Fibroblast of mammary gland (primary cell): Measurements from ENCODE around the gene RIMS1.

Source experiments
- DNase-seq: peaks from one replicate; pipeline ENCODE4 v3.0.0-alpha.2; 2010; ENCODE audit warnings: low read depth
- H3K4me3 ChIP-seq: 2 replicates; pipeline ENCODE4 v1.5.1; 2011; ENCODE audit warnings: low read depth, mild to moderate bottlenecking, low read length, moderate library complexity; ENCODE audit not compliant: control insufficient read depth
- TF ChIP-seq, protein P1 (sequence below): conservative IDR thresholded peaks from 2 replicates; pipeline ENCODE4 v1.5.1; 2011; ENCODE audit warnings: low read depth, low read length, inconsistent platforms; ENCODE audit not compliant: control insufficient read depth, insufficient read depth

RIMS1 gene

DNA sequence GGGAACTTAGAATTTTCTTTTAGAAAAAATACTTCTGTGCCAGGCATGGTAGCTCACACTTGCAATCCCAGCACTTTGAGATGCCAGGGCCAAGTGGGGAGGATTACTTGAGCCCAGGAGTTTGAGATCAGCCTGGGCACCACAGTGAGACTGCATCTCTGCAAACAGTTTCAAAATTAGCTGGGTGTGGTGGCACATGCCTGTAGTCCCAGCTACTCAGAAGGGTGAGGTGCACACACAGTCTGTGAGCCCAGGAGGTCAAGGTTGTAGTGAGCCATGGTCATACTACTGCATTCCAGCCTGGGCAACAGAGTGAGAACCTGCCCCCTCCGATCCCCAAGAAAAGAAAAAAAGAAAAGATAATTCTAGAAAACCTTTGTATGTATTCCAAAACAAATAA, 389.5 kb downstream of the RIMS1 start:
- TF ChIP-seq, protein P1, sequence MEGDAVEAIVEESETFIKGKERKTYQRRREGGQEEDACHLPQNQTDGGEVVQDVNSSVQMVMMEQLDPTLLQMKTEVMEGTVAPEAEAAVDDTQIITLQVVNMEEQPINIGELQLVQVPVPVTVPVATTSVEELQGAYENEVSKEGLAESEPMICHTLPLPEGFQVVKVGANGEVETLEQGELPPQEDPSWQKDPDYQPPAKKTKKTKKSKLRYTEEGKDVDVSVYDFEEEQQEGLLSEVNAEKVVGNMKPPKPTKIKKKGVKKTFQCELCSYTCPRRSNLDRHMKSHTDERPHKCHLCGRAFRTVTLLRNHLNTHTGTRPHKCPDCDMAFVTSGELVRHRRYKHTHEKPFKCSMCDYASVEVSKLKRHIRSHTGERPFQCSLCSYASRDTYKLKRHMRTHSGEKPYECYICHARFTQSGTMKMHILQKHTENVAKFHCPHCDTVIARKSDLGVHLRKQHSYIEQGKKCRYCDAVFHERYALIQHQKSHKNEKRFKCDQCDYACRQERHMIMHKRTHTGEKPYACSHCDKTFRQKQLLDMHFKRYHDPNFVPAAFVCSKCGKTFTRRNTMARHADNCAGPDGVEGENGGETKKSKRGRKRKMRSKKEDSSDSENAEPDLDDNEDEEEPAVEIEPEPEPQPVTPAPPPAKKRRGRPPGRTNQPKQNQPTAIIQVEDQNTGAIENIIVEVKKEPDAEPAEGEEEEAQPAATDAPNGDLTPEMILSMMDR: no peak
- no peak overlapping the region for H3K4me3 ChIP-seq
- no peak for DNase-seq

DNA sequence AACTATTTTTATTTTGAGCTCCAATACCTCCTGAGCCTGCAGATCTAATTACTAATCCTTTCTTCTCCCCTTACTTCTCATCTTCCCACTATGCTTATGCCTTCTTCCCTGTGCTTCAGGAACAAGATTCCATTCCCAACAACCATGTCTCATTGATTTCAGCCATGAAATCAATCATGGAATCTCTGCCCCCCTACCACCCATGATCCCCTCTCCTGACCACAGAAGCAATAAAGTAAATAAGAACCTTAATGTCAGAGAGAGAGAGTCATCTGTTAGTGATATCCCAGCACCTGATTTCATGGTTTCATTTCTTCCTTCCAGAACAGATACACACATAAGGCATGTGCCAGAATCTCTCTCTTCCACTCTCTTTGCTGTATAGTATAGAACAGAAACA, 395.9 kb downstream of the RIMS1 start:
- H3K4me3 ChIP-seq: no peak overlapping the region
- no peak for DNase-seq
- TF ChIP-seq, protein P1: no peak

- DNase-seq: no peak
- no peak overlapping the region for H3K4me3 ChIP-seq
- TF ChIP-seq, protein P1: no peak
Observed at GRCh38 chr6:72283571-72283970, 397.2 kb downstream of the RIMS1 start.

- peak; percentile 20 for DNase-seq
- TF ChIP-seq, protein P1: no peak
- no peak overlapping the region for H3K4me3 ChIP-seq
Observed at GRCh38 chr6:72286911-72287311, 400.6 kb downstream of the RIMS1 start.

GRCh38 chr6:72287801-72288200, 401.5 kb downstream of the RIMS1 start:
- TF ChIP-seq, protein P1: no peak
- peak; percentile 39 for DNase-seq
- no peak overlapping the region for H3K4me3 ChIP-seq

GRCh38 chr6:72288592-72288991, 402.2 kb downstream of the RIMS1 start:
- TF ChIP-seq, protein P1: no peak
- H3K4me3 ChIP-seq: no peak overlapping the region
- DNase-seq: no peak

- no peak overlapping the region for H3K4me3 ChIP-seq
- no peak for DNase-seq
- TF ChIP-seq, protein P1: no peak
Observed at GRCh38 chr6:72290620-72291019, 404.3 kb downstream of the RIMS1 start.
